HG03460 (cell line): Measurements from ENCODE around the gene KDM4C.

Experiments
- ATAC-seq: cut with Tn5 transposase; IDR thresholded peaks from one replicate; pipeline ENCODE4 v1.9.1; 2021; ENCODE audit not compliant: unreplicated experiment

KDM4C gene

GRCh38 chr9:7125231-7125630, 367.5 kb downstream of the KDM4C start:
- no peak for ATAC-seq

DNA sequence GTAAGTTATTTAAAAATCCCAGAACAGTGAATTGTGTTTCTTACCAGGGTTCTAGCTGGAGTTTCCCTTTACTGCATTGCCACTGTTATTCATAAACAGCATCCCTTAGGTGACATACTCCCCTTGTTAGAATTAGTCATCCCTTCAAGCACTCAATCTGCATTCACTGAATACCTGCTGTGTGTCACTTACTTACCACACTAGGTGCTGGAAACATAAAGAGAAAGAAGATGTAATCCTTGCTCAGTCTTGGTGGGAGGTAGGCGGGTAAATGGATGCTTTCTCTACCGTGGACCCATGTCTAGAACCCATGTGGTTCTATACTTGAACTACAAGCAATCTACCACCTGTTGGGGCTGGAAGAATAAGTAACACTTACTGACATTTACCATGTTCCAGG, 371.6 kb downstream of the KDM4C start:
- ATAC-seq = no peak

- no peak for ATAC-seq
Observed at GRCh38 chr9:7130266-7130820, 372.6 kb downstream of the KDM4C start.

- no peak for ATAC-seq
Observed at GRCh38 chr9:7132605-7133004, 374.8 kb downstream of the KDM4C start.

DNA sequence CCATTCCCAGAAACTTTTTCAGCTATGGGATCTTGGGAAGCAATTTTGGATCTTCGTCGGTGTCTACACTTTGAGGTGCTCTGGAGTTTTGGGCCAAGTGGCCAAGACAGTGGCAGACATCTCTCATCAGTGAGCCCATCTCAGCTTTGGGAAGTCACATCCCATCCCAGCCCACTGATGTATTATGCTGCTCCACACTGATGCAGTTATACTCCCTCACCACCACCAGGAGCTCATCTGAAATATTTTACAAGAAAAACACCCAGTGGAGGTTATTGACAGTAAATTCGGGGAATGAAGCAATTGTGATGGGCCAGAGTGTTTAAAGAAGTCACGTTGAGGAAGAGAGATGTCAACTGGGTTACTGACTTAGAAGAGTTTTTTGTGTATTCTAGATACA, 378.0 kb downstream of the KDM4C start:
- ATAC-seq = no peak

DNA sequence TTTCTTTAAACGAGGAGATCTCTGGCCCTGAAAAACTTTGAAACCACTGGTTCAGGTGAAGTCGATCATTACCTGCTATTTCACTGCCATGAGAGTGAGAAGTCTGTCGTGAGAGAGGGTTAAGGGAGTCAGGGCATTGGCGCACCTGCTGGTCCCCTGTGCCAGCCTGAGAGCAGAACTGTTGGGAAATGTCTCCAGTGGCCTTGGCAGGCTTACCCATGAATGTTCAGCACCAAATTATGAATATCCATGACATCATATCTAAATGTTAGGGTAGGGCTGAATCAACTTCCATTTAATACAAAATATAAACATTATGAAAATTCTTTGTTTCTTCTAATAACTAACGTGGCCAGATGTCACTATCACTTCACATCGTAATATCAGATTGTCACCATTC, 379.3 kb downstream of the KDM4C start:
- ATAC-seq = no peak

DNA sequence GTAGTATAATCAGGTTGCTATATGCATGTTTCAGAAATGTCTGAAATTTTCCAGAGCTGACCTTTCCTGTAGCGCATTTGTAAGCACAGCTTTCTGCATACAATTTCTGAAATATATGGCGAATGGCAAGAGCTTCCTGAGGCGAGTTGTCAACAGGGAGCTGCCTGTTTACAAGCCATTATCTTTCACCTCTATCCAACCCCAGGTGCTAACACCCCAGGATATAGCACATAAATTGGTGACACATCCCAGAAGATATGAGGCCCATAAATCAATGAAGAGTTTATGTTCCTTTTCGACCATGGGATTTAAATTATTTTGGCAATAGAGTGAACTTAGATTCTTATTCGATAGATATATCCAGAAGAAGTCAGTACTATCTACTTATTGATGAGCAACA, 379.8 kb downstream of the KDM4C start:
- no peak for ATAC-seq

DNA sequence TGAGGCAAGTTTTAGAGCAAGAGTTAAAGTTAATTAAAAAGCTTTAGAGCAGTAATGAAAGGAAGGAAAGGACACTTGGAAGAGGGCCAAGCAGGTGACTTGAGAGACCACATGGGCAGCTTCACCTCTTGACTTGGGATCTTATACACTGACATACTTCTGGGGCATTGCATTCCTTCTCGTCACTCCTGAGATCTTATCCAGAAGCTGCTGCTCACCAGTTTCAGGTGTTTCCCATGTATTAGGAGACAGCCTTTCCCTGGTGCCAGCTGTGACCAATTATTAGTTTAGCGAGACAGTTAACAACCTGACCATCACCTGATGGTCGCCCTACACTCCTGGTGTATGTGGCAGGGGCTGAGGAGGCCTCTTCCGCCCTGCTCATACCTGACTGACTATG, 382.1 kb downstream of the KDM4C start:
- no peak for ATAC-seq

GRCh38 chr9:7140401-7140800, 382.6 kb downstream of the KDM4C start:
- no peak for ATAC-seq

DNA sequence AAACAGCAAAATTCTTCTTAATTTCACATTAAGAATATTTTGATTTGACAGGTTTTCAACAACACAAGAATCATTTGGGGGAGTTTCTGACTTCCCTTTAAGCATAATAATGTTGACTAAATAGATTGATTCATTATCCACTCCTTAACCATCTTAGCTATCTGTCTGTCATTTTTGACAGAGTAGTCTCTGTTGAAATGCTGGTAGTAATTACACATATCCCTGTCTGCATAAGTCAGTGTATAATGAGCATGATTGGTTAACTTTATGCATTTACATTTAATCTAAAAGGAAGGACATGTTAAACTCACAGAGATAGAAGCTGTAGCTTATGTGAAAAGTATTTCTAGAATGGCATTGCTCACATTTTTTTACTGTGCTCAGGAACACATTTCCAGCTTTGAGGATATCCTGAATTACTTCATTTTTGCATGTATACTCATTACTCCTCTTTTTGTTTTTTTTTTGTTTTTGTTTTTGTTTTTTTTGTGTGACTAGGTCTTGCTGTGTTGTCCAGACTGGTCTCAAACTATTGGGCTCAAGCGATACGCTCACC, 385.9 kb downstream of the KDM4C start:
- no peak for ATAC-seq

- ATAC-seq = peak; percentile 75
Observed at GRCh38 chr9:7144265-7145046, 386.7 kb downstream of the KDM4C start.

DNA sequence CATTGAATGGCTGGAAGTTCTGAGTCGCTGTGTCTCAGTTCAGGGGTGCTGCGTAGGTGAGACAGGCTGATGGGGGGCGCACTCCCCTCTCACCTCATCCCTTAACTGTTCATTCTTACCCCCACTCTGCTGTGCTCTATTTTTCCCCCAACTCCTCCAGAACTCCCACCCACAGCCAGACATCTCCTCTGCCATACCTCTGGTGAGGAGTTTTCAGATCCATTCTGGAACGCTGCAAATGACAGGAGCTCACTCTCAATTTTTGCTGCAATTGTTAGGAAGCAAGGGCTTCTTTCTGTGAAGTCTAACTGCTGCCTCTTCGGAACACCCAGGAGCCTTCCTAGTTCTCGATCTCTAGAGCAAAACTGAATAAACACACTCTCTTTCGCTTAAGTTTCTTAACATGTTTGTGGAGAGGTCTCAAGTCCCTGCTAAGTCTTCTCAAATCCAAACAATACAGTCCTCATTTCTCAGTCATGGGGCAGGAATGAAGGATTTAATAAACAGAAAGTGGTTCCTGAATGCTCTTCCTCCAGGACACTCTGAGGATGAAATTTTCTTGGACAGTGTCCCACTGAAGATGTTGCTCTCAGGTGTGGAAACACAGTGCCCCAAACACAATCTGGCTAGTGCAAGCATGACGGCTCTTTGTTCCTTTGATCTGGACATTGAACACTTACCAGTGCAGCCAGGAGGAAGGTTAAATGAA, 387.7 kb downstream of the KDM4C start:
- no peak for ATAC-seq

DNA sequence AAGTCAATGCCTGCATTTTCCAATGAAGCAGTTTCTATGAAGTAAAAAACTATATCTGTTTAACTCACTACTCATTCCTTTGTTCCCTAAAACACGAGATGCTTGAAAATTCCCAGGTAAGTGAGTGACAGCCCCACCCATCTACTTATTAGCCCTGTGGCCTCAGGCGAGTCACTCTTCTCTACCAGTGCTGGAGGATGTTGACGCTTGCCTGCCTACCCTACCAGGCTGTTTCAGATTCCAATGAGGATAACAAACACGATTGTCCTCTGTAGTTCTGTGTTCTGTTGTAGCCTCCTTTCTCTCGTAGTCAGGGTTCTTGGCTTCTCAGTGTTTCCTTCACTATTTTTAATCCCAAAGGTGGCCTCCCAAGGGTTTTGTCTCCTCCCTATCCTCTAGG, 388.8 kb downstream of the KDM4C start:
- no peak for ATAC-seq

- ATAC-seq = no peak
Observed at GRCh38 chr9:7147121-7148090, 389.6 kb downstream of the KDM4C start.

- ATAC-seq = no peak
Observed at GRCh38 chr9:7148243-7148765, 390.5 kb downstream of the KDM4C start.

- no peak for ATAC-seq
Observed at GRCh38 chr9:7149258-7149657, 391.5 kb downstream of the KDM4C start.

GRCh38 chr9:7150153-7150890, 392.5 kb downstream of the KDM4C start:
- ATAC-seq = peak; percentile 73

DNA sequence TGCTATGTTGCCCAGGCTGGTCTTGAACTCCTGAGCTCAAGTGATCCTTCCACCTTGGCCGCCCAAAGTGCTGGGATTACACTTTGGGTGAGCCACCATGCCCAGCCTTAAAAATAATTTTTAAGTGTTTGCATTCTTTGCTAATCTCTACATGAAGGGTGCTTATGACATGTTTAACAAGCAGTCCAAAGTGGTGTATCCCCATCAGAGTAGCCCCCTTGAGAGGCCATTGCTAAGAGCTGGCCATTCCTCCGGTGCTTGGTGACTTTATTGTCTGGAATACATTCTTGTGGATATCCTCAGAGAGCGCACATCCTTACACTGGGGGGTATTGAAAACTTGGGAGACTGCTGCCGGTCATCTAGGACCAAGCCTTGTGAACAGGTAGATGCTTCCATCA, 395.4 kb downstream of the KDM4C start:
- no peak for ATAC-seq

DNA sequence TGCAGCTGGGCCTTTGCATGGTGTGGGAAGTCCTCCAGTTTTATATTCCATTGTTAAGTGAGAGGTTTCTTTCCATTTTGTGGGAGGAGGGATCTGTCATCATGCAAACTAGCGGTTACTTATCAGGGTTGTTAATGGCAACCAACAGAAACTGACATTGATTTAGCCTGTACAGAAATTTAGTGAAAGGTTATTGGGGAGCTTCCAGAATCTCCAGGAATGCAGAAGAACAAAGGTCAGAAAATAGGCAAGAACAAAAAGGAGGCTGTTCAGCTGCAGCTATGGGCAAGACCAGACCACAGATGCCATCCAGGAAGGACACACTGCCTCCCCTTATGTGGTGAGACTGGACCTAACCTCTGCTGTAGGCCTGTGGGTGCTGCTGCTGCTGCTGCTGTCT, 395.8 kb downstream of the KDM4C start:
- no peak for ATAC-seq
